K562 (cell line): ENCODE data around the gene TMEM167B. TPM values are rescaled to one million over a fixed set of nuclear protein-coding genes. Genes with fewer than 3 reads are reported as not detected.
A peak's percentile ranks its signal among the peaks of the same experiment; 100 is the strongest.

ENCODE experiments used
- BRCA1 ChIP-seq, 2 experiments: fragments of 450-650 bp in 1 of 2; sonication (generic) in 1 of 2; formaldehyde crosslinking in 1 of 2; IDR thresholded peaks; 2 replicates each; pipeline versions ENCODE4 v1.5.0 to v1.6.1; 2017 to 2020; ENCODE audit warnings: mild to moderate bottlenecking in 1 of 2, missing genetic modification reagents in 1 of 2
- ELF4 ChIP-seq: fragments of 450-650 bp; formaldehyde crosslinking; IDR thresholded peaks from 2 replicates; pipeline ENCODE4 v1.4.0; 2022; ENCODE audit warnings: missing genetic modification characterization
- ETS2 ChIP-seq: IDR thresholded peaks from 2 replicates; pipeline ENCODE4 v1.6.1; 2016; ENCODE audit warnings: borderline replicate concordance, missing genetic modification characterization, mild to moderate bottlenecking, moderate library complexity, missing compliant biosample characterization; ENCODE audit not compliant: poor library complexity, severe bottlenecking
- HNRNPL ChIP-seq: fragments of 200-400 bp; formaldehyde crosslinking; IDR thresholded peaks from 2 replicates; pipeline ENCODE4 v1.6.1; 2017; ENCODE audit warnings: low read depth, mild to moderate bottlenecking, low read length
- KAT7 ChIP-seq: sonication (generic); formaldehyde crosslinking; IDR thresholded peaks from 2 replicates; pipeline ENCODE4 v1.8.0; 2022; ENCODE audit warnings: missing genetic modification reagents, mild to moderate bottlenecking, borderline replicate concordance
- NBN ChIP-seq: fragments of 450-650 bp; IDR thresholded peaks from 2 replicates; pipeline ENCODE4 v1.6.1; 2016; ENCODE audit warnings: low read depth, mild to moderate bottlenecking
- polyA plus RNA-seq, 8 experiments: library from polyadenylated mRNA; depleted of rRNA in 4 of 8; stranded (reverse) in 5 of 8; unstranded in 3 of 8; fragments of >200 nt; fragmentation: Nextera tagmentation in 2 of 8; fragmentation: Illumina TruSeq in 1 of 8; extraction: Ambion mirVana in 2 of 8; extraction: Trizol in 1 of 8; gene quantifications; 2 replicates each; pipeline versions ENCODE4 v1.2.1 to v1.2.3, GENCODE V29; 2011 to 2014; ENCODE audit warnings: inconsistent platforms in 1 of 8, missing spikeins in 1 of 8
- total RNA-seq, 7 experiments: library from RNA; depleted of rRNA in 6 of 7; stranded (reverse); fragments of >200 nt in 6 of 7; fragmentation: Illumina TruSeq in 2 of 7; extraction: Trizol in 2 of 7; gene quantifications; 2 replicates each; pipeline versions ENCODE4 v1.2.1 to v1.2.3, GENCODE V29; 2011 to 2021; ENCODE audit warnings: low replicate concordance in 1 of 7
- TF ChIP-seq, protein P1 (sequence below), 2 experiments: fragments of 450-650 bp; IDR thresholded peaks; 2 replicates each; pipeline ENCODE4 v1.6.1; 2016; ENCODE audit warnings: mild to moderate bottlenecking in 2 of 2, borderline replicate concordance in 1 of 2, low read depth in 1 of 2, moderate library complexity in 1 of 2
- TF ChIP-seq, protein P2 (sequence below): fragments of 450-650 bp; formaldehyde crosslinking; IDR thresholded peaks from 2 replicates; pipeline ENCODE4 v1.4.0; 2022; ENCODE audit warnings: missing genetic modification characterization
- TF ChIP-seq, protein P3 (sequence below): fragments of 450-650 bp; IDR thresholded peaks from 2 replicates; pipeline ENCODE4 v1.6.1; 2016; ENCODE audit warnings: low read depth

Gene TMEM167B
- total and polyA plus RNA-seq, 9 of the 15 experiments (the other 6 are each of a cell fraction or from before 2014, with no cell fraction given) = 17.2 to 36.4 (median 32.2) TPM

DNA sequence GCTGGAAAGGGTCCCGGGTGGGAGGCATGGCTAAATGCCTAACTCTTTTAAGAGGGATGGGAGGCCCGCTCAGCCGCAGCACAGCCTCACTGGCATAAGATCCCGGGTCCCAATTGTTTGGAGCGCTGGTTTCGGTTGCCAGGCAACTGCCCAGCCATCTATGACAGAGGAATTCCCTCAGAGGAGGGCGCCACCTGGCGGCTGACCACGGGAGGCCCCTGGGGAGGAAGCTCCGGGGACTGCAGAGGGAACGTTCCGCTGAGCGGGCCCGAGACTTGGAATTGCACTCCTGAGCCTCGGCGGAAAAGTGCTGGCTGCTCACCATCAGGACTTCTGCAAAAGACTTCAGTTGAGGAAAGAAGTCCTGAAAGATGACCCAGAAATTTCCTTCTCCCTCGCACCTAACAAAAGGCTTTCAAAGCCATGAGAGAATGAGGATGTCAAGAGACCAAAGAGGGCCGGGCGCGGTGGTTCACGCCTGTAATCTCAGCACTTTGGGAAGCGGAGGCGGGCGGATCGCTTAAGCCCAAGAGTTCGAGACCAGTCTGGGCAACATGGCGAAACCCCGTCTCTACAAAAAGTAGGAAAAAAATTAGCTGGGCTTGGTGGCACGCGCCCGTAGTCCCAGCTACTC lies 22.2 kb downstream of the TMEM167B start (continued):
- TF ChIP-seq, protein P1, sequence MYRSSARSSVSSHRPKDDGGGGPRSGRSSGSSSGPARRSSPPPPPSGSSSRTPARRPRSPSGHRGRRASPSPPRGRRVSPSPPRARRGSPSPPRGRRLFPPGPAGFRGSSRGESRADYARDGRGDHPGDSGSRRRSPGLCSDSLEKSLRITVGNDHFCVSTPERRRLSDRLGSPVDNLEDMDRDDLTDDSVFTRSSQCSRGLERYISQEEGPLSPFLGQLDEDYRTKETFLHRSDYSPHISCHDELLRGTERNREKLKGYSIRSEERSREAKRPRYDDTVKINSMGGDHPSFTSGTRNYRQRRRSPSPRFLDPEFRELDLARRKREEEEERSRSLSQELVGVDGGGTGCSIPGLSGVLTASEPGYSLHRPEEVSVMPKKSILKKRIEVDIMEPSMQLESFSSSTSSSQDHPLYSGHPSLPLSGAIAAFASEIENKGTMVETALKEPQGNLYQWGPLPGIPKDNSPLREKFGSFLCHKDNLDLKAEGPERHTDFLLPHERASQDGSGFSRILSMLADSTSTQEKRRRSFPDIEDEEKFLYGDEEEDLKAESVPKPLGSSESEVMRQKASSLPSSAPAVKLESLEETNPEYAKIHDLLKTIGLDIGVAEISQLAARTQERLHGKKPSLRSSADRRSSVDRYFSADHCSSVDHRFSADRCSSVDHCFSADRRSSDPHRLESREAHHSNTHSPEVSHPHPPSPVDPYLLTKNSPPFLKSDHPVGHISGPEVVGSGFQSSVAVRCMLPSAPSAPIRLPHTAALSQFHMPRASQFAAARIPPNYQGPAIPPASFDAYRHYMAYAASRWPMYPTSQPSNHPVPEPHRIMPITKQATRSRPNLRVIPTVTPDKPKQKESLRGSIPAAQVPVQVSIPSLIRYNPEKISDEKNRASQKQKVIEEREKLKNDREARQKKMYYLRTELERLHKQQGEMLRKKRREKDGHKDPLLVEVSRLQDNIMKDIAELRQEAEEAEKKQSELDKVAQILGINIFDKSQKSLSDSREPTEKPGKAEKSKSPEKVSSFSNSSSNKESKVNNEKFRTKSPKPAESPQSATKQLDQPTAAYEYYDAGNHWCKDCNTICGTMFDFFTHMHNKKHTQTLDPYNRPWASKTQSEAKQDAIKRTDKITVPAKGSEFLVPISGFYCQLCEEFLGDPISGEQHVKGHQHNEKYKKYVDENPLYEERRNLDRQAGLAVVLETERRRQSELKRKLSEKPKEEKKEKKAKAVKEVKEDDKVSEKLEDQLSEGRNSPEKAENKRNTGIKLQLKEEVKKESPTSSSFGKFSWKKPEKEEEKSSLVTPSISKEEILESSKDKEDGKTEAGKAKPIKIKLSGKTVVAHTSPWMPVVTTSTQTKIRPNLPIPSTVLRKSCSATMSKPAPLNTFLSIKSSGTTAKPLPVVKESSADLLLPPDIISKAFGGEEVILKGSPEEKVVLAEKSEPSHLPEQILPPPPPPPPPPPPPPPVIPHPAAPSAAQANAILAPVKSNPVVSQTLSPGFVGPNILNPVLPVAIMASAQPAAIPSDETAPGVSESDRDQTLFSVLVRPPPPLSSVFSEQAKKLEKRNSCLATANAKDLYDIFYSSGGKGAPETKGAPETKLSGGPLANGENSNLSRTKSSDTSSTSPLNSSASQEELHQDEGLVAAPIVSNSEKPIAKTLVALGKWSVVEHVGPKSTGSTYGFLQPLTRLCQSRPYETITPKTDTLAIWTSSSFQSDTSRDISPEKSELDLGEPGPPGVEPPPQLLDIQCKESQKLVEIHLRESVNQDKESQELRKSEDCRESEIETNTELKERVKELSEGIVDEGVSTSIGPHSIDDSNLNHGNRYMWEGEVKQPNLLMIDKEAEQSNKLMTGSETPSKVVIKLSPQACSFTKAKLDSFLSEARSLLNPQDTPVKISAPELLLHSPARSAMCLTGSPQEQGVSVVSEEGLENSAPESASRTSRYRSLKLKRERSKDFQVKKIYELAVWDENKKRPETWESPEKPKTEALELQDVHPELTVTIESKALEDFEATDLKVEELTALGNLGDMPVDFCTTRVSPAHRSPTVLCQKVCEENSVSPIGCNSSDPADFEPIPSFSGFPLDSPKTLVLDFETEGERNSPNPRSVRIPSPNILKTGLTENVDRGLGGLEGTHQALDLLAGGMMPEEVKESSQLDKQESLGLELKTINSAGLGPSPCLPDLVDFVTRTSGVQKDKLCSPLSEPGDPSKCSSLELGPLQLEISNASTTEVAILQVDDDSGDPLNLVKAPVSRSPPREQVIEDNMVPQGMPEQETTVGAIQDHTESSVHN (IDR thresholded peaks at IDR 0.05; ENCODE audit: borderline replicate concordance in 1 of 2, low read depth in 1 of 2) = no peak
- TF ChIP-seq, protein P2, sequence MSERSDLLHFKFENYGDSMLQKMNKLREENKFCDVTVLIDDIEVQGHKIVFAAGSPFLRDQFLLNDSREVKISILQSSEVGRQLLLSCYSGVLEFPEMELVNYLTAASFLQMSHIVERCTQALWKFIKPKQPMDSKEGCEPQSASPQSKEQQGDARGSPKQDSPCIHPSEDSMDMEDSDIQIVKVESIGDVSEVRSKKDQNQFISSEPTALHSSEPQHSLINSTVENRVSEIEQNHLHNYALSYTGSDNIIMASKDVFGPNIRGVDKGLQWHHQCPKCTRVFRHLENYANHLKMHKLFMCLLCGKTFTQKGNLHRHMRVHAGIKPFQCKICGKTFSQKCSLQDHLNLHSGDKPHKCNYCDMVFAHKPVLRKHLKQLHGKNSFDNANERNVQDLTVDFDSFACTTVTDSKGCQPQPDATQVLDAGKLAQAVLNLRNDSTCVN (CRISPR knock-in tag) = no peak
- TF ChIP-seq KAT7 (CRISPR knock-in tag) (no peak), ETS2 (tag) (no peak), HNRNPL (no peak), NBN (0 out of 2 replicates have a peak, but pooled peaks have one; percentile 25), BRCA1 (IDR thresholded peaks at IDR 0.05) (no peak), BRCA1 (CRISPR knock-in tag; IDR thresholded peaks at IDR 0.05) (no peak), ELF4 (no peak)
- TF ChIP-seq, protein P3, sequence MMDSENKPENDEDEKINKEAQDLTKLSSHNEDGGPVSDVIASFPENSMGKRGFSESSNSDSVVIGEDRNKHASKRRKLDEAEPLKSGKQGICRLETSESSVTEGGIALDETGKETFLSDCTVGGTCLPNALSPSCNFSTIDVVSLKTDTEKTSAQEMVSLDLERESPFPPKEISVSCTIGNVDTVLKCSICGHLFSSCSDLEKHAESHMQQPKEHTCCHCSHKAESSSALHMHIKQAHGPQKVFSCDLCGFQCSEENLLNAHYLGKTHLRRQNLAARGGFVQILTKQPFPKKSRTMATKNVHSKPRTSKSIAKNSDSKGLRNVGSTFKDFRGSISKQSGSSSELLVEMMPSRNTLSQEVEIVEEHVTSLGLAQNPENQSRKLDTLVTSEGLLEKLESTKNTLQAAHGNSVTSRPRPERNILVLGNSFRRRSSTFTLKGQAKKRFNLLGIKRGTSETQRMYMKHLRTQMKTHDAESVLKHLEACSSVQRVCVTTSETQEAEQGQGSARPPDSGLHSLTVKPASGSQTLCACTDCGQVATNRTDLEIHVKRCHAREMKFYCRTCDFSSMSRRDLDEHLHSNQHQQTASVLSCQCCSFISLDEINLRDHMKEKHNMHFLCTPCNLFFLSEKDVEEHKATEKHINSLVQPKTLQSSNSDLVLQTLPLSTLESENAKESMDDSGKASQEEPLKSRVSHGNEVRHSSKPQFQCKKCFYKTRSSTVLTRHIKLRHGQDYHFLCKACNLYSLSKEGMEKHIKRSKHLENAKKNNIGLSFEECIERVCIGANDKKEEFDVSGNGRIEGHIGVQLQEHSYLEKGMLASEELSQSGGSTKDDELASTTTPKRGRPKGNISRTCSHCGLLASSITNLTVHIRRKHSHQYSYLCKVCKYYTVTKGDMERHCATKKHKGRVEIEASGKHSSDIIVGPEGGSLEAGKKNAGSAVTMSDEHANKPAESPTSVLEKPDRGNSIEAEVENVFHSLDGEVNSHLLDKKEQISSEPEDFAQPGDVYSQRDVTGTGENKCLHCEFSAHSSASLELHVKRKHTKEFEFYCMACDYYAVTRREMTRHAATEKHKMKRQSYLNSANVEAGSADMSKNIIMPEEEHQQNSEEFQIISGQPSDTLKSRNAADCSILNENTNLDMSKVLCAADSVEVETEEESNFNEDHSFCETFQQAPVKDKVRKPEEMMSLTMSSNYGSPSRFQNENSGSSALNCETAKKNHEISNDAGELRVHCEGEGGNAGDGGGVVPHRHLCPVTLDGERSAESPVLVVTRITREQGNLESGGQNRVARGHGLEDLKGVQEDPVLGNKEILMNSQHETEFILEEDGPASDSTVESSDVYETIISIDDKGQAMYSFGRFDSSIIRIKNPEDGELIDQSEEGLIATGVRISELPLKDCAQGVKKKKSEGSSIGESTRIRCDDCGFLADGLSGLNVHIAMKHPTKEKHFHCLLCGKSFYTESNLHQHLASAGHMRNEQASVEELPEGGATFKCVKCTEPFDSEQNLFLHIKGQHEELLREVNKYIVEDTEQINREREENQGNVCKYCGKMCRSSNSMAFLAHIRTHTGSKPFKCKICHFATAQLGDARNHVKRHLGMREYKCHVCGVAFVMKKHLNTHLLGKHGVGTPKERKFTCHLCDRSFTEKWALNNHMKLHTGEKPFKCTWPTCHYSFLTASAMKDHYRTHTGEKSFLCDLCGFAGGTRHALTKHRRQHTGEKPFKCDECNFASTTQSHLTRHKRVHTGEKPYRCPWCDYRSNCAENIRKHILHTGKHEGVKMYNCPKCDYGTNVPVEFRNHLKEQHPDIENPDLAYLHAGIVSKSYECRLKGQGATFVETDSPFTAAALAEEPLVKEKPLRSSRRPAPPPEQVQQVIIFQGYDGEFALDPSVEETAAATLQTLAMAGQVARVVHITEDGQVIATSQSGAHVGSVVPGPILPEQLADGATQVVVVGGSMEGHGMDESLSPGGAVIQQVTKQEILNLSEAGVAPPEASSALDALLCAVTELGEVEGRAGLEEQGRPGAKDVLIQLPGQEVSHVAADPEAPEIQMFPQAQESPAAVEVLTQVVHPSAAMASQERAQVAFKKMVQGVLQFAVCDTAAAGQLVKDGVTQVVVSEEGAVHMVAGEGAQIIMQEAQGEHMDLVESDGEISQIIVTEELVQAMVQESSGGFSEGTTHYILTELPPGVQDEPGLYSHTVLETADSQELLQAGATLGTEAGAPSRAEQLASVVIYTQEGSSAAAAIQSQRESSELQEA = no peak
